Neutrophil (primary cell): ENCODE measurements around the gene PSMB4.

Experiments
- H3K27ac ChIP-seq: fragments of 200-600 bp; sonication (generic); 2 replicates; pipeline ENCODE4 v1.5.1; 2016; ENCODE audit warnings: mild to moderate bottlenecking, moderate library complexity
- H3K27me3 ChIP-seq: fragments of 200-600 bp; sonication (generic); 2 replicates; pipeline ENCODE4 v1.6.0; 2016; ENCODE audit warnings: mild to moderate bottlenecking
- H3K36me3 ChIP-seq: fragments of 200-600 bp; sonication (generic); 2 replicates; pipeline ENCODE4 v1.5.1; 2017
- H3K4me1 ChIP-seq, 2 experiments: fragments of 200-600 bp in 1 of 2; sonication (generic) in 1 of 2; 1 replicate in 1 of 2; 2 replicates in 1 of 2; pipeline versions ENCODE4 v1.5.1 to v1.6.1; 2013 to 2016; ENCODE audit warnings: low read depth in 1 of 2, low read length in 1 of 2, mild to moderate bottlenecking in 1 of 2, moderate library complexity in 1 of 2; ENCODE audit not compliant: control insufficient read depth in 1 of 2, insufficient read depth in 1 of 2
- H3K4me3 ChIP-seq, 2 experiments: fragments of 200-600 bp in 1 of 2; sonication (generic) in 1 of 2; 1 replicate in 1 of 2; 2 replicates in 1 of 2; pipeline ENCODE4 v1.5.1; 2013 to 2016; ENCODE audit warnings: low read depth in 1 of 2, low read length in 1 of 2, mild to moderate bottlenecking in 1 of 2, moderate library complexity in 1 of 2
- H3K9me3 ChIP-seq: fragments of 200-600 bp; sonication (generic); 2 replicates; pipeline ENCODE4 v1.5.1; 2016
- TF ChIP-seq, protein P1 (sequence below): fragments of 200-600 bp; sonication (generic); IDR thresholded peaks from 2 replicates; pipeline ENCODE4 v1.5.1; 2016; ENCODE audit warnings: antibody characterized with exemption

PSMB4 gene

DNA sequence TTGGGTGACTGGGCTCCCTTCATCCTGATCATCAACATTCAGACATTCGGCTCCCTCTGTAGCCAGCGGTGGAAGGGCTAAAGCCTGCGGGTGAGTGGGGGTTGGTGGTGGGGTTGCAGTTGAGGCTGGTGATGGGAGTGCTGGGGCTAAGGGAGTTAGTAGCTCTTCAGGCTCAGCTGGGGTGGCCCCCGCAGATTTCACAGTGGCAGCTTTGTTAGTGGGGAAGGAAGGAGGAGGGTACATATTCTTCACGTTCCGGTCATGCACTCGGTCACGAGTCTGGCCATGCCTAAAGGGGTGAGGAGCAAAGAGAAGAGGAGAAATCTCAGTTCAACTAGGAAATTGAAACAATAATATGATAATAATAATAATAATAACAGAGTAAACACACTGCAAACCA lies 6.8 kb downstream of the PSMB4 start:
- H3K4me1 ChIP-seq, result no peaks in the 10 kb centered on the region
- no peak overlapping the region for H3K4me3 ChIP-seq

DNA sequence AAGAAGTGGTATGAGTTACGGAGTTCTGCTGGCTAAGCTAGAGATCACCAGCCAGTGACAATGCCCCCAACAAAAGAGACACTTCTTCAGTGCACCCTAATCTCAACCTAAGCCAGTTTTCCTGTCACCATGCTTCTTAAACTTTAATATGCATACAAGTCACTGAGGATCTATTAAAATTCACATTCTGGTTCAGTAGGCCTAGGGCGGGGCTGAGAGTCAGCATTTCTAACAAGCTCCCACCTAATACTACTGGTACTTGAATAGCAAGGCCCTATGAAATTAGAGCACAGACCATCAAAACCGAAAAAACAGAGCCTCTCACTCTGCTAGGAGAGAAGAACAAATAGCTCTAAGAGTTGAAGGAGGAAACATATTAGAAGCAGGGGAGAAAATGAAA lies 7.9 kb downstream of the PSMB4 start:
- H3K27ac ChIP-seq, result no peak overlapping the region
- peaks cover 100% of the 10 kb centered on the region for H3K36me3 ChIP-seq

More for the DNA sequence above, 6.8 kb downstream of the PSMB4 start:
- Histone ChIP-seq H3K27me3 (no peaks in the 10 kb centered on the region), H3K9me3 (no peaks in the 10 kb centered on the region), H3K27ac (no peak overlapping the region), H3K36me3 (peaks cover 100% of the 10 kb centered on the region)
- TF ChIP-seq, protein P1, sequence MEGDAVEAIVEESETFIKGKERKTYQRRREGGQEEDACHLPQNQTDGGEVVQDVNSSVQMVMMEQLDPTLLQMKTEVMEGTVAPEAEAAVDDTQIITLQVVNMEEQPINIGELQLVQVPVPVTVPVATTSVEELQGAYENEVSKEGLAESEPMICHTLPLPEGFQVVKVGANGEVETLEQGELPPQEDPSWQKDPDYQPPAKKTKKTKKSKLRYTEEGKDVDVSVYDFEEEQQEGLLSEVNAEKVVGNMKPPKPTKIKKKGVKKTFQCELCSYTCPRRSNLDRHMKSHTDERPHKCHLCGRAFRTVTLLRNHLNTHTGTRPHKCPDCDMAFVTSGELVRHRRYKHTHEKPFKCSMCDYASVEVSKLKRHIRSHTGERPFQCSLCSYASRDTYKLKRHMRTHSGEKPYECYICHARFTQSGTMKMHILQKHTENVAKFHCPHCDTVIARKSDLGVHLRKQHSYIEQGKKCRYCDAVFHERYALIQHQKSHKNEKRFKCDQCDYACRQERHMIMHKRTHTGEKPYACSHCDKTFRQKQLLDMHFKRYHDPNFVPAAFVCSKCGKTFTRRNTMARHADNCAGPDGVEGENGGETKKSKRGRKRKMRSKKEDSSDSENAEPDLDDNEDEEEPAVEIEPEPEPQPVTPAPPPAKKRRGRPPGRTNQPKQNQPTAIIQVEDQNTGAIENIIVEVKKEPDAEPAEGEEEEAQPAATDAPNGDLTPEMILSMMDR, result no peak

DNA sequence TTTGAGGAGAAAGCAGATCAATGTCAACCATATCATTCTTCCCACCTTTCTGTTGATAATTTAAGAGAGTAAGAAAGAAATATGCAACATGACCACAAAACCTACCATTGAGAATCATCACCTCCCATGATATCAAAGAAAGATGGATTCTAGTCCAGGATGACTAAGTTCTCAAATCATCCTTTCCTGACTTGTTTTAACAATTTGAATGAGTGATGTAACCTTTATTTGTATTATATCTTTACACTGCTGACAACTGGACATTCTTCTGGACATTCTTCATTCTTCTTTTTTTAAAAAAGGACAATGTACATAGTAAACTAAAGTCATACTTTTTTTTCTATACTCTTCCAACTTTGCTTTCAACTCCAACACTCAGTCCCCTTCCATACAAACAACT lies 9.5 kb downstream of the PSMB4 start:
- no peaks in the 10 kb centered on the region for H3K9me3 ChIP-seq
- H3K4me3 ChIP-seq, result no peak overlapping the region
- no peak overlapping the region for H3K27ac ChIP-seq
- peaks cover 93% of the 10 kb centered on the region for H3K36me3 ChIP-seq
- H3K27me3 ChIP-seq, result no peaks in the 10 kb centered on the region
- TF ChIP-seq, protein P1, result no peak
- no peaks in the 10 kb centered on the region for H3K4me1 ChIP-seq

More for the DNA sequence above, 7.9 kb downstream of the PSMB4 start:
- Histone ChIP-seq H3K4me1 (no peaks in the 10 kb centered on the region), H3K27me3 (no peaks in the 10 kb centered on the region), H3K4me3 (no peak overlapping the region), H3K9me3 (no peaks in the 10 kb centered on the region)
- TF ChIP-seq, protein P1, result no peak

DNA sequence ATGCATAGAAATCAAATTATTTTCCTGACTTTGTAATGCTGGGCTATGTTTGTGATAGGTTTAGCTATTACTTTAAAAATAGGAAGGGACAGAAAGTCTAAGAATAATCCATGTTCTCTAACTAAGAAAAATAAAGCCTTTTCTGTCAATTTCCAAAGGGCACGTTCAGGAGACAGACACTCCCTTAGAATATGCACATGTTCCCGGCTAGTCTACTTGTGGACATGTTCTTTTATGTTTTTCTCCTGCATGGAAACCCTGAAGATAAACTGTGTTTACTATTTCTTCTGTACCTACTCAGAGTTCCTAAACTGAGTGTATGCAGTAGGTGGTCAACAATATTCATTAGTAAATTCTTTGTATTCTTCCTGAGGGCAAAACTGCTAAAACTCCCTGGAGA lies 12.5 kb downstream of the PSMB4 start:
- Histone ChIP-seq H3K9me3 (no peaks in the 10 kb centered on the region), H3K4me1 (no peaks in the 10 kb centered on the region), H3K27ac (no peak overlapping the region), H3K4me3 (no peak overlapping the region), H3K27me3 (no peaks in the 10 kb centered on the region), H3K36me3 (peaks cover 90% of the 10 kb centered on the region)
- TF ChIP-seq, protein P1, result no peak

DNA sequence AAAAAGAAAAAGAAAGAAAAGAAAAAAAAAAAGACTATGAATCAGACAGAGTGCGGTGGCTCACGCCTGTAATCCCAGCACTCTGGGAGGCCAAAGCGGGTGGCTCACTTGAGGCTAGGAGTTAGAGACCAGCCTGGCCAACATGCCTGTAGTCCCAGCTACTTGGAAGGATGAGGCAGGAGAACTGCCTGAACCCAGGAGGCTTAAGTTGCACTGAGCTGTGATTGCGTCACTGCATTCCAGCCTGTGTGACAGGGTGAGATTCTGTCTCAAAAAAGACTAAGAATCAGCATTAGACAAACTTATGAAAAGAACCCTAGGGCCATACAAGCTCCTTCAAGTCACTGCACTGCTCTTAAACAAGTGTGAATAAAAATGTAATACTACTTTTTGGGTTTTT lies 16.9 kb downstream of the PSMB4 start:
- H3K9me3 ChIP-seq, result no peaks in the 10 kb centered on the region
- no peaks in the 10 kb centered on the region for H3K27me3 ChIP-seq
- no peak overlapping the region for H3K27ac ChIP-seq
- H3K4me3 ChIP-seq, result no peak overlapping the region
- TF ChIP-seq, protein P1, result no peak
- H3K36me3 ChIP-seq, result peaks cover 83% of the 10 kb centered on the region
- no peaks in the 10 kb centered on the region for H3K4me1 ChIP-seq

DNA sequence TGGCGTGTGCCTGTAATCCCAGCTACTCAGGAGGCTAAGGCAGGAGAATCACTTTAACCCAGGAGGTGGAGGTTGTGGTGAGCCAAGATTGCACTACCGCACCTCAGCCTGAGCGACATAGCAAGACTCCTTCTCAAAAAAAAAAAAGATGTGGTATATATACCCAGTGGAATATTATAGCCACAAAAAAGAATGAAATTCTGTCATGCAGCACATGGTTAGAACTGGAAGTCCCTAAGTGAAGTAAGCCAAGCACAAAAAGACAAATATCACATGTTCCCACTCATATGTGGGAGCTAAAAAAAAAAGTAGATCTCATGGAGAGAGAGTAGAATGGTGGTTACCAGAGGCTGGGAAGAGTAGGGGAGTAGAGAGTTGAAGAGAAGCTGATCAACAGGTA lies 18.7 kb downstream of the PSMB4 start:
- H3K4me1 ChIP-seq, result no peaks in the 10 kb centered on the region
- no peak overlapping the region for H3K4me3 ChIP-seq
- TF ChIP-seq, protein P1, result no peak
- no peak overlapping the region for H3K27ac ChIP-seq
- H3K27me3 ChIP-seq, result no peaks in the 10 kb centered on the region
- H3K9me3 ChIP-seq, result no peaks in the 10 kb centered on the region
- peaks cover 89% of the 10 kb centered on the region for H3K36me3 ChIP-seq
